ENCODE results near the gene NAA40. TPM values are rescaled to one million over a fixed set of nuclear protein-coding genes. Genes with fewer than 3 reads are reported as not detected.

The NAA40 gene
- total RNA-seq, 1 donor from 2014 or later, result 20.4 TPM

GRCh38 chr11:63912678-63913077 lies 26.1 kb upstream of the NAA40 start:
- Histone ChIP-seq H3K36me3 (peaks cover 31% of the 10 kb centered on the region), H3K4me3 (no peak overlapping the region), H3K4me1 (peaks cover 21% of the 10 kb centered on the region), H3K27me3 (ENCODE audit: low read depth) (no peaks in the 10 kb centered on the region), H3K9me3 (no peaks in the 10 kb centered on the region), H3K27ac (no peak overlapping the region)
- intact Hi-C loops (cut with DNase I), result no loop called here
- no peak for ATAC-seq
- TF ChIP-seq CTCF (IDR thresholded peaks at IDR 0.05), result no peak
- no peak for DNase-seq

- Histone ChIP-seq H3K27me3 (ENCODE audit: low read depth) (no peaks in the 10 kb centered on the region), H3K9me3 (no peaks in the 10 kb centered on the region), H3K4me3 (no peak overlapping the region), H3K36me3 (peaks cover 17% of the 10 kb centered on the region), H3K27ac (no peak overlapping the region), H3K4me1 (peaks cover 36% of the 10 kb centered on the region)
- no peak for TF ChIP-seq CTCF (IDR thresholded peaks at IDR 0.05)
- no peak for ATAC-seq
- intact Hi-C loops (cut with DNase I), result no loop called here
- DNase-seq, result no peak
Measured at GRCh38 chr11:63913866-63914830, 24.7 kb upstream of the NAA40 start.

- Histone ChIP-seq H3K27ac (no peak overlapping the region), H3K36me3 (peaks cover 7% of the 10 kb centered on the region), H3K27me3 (ENCODE audit: low read depth) (no peaks in the 10 kb centered on the region), H3K9me3 (no peaks in the 10 kb centered on the region), H3K4me1 (peaks cover 45% of the 10 kb centered on the region), H3K4me3 (no peak overlapping the region)
- TF ChIP-seq CTCF (IDR thresholded peaks at IDR 0.05), result no peak
- intact Hi-C loops (cut with DNase I), result no loop called here
- no peak for DNase-seq
- ATAC-seq, result no peak
Measured at GRCh38 chr11:63914896-63915691, 23.7 kb upstream of the NAA40 start.

- Histone ChIP-seq H3K27ac (no peak overlapping the region), H3K4me1 (peaks cover 48% of the 10 kb centered on the region), H3K9me3 (no peaks in the 10 kb centered on the region), H3K4me3 (peak overlapping the region; percentile 61), H3K36me3 (no peaks in the 10 kb centered on the region), H3K27me3 (ENCODE audit: low read depth) (no peaks in the 10 kb centered on the region)
- intact Hi-C loops (cut with DNase I), result no loop called here
- ATAC-seq, result no peak
- TF ChIP-seq CTCF (IDR thresholded peaks at IDR 0.05), result peak; percentile 47
- DNase-seq, result no peak
Measured at GRCh38 chr11:63915961-63916836, 22.6 kb upstream of the NAA40 start.

All from lower lobe of right lung (tissue), 2 donors.